Stomach (tissue), 9 donors: Measurements from ENCODE around the gene RNF213. TPM values are rescaled to one million over a fixed set of nuclear protein-coding genes. Genes with fewer than 3 reads are reported as not detected.
A peak's percentile ranks its signal among the peaks of the same experiment; 100 is the strongest.

Experiments used
- DNase-seq, 2 donors: peaks; one replicate each; pipeline versions ENCODE4 v3.0.0 to v3.0.0-alpha.2; 2013 to 2019
- H3K27ac ChIP-seq, 5 donors: fragments of 200-600 bp in 4 of 5; sonication (generic) in 4 of 5; one replicate each; pipeline ENCODE4 v1.5.1; 2013 to 2019; ENCODE audit warnings: mild to moderate bottlenecking in 1 of 5, moderate library complexity in 1 of 5
- H3K27me3 ChIP-seq, 3 donors: fragments of 200-600 bp; sonication (generic); one replicate each; pipeline ENCODE4 v1.5.1; 2017 to 2019; ENCODE audit warnings: mixed run types in 1 of 3
- H3K36me3 ChIP-seq, 4 donors: fragments of 200-600 bp; sonication (generic); 1 replicate in 3 of 4; 2 replicates in 1 of 4; pipeline ENCODE4 v1.5.1; 2016 to 2019
- H3K4me1 ChIP-seq, 4 donors: fragments of 200-600 bp; sonication (generic); one replicate each; pipeline ENCODE4 v1.5.1; 2016 to 2019
- H3K4me3 ChIP-seq, 4 donors: fragments of 200-600 bp; sonication (generic) in 3 of 4; one replicate each; pipeline ENCODE4 v1.5.1; 2016 to 2019; ENCODE audit warnings: mild to moderate bottlenecking in 1 of 4
- H3K9me3 ChIP-seq, 4 donors: fragments of 200-600 bp; sonication (generic); one replicate each; pipeline ENCODE4 v1.5.1; 2016 to 2019
- EP300 ChIP-seq: sonication (generic); formaldehyde crosslinking; IDR thresholded peaks from one replicate; pipeline ENCODE4 v1.6.1; 2017; ENCODE audit warnings: antibody characterized with exemption
- POLR2A ChIP-seq, 4 donors: fragments of 450-650 bp; IDR thresholded peaks; one replicate each; pipeline ENCODE4 v1.6.1; 2016; ENCODE audit warnings: antibody characterized with exemption in 4 of 4, control low read depth in 2 of 4, mild to moderate bottlenecking in 1 of 4, moderate library complexity in 1 of 4
- POLR2AphosphoS5 ChIP-seq, 3 donors: sonication (generic); formaldehyde crosslinking; IDR thresholded peaks; one replicate each; pipeline ENCODE4 v1.6.1; 2016; ENCODE audit warnings: antibody characterized with exemption in 3 of 3
- WGBS, 5 donors: extraction: QIAGEN DNeasy Blood & Tissue Kit in 3 of 5; methylation state at CpG; one replicate each; pipeline versions ENCODE4 v1.1.5 to v1.1.7; 2013 to 2018; 5-methylcytosine and 5-hydroxymethylcytosine counted together
- intact Hi-C: fragments of 100-400 bp; cut with DNase I; formaldehyde crosslinking; loops from one replicate; pipeline ENCODE4 v1.15.1; 2023; ENCODE audit warnings: low total_unique reads
- polyA plus RNA-seq, 3 donors: library from polyadenylated mRNA; stranded (reverse); fragments of 200-250 nt; gene quantifications; one replicate each; pipeline ENCODE4 v1.2.3, GENCODE V29; 2013
- total RNA-seq, 5 donors: library from RNA; depleted of rRNA; stranded (reverse); fragments of >200 nt; gene quantifications; one replicate each; pipeline versions ENCODE4 v1.1.0 to v1.2.3, GENCODE V29; 2014 to 2016
- TF ChIP-seq, protein P1 (sequence below), 7 experiments: fragments of 450-650 bp in 4 of 7; fragments of 200-600 bp in 3 of 7; sonication (generic) in 3 of 7; IDR thresholded peaks; one replicate each; pipeline ENCODE4 v1.5.1; 2016 to 2019; ENCODE audit warnings: antibody characterized with exemption in 7 of 7, control low read depth in 2 of 7, mild to moderate bottlenecking in 1 of 7
- donor health status: healthy with polysubstance abuse.
- donor health status: Bipolar disorder and iron deficiency.
- donor health status: healthy.

The RNF213 gene
- total and polyA plus RNA-seq, 8 donors, result 12.3 to 358 (median 138) TPM

DNA sequence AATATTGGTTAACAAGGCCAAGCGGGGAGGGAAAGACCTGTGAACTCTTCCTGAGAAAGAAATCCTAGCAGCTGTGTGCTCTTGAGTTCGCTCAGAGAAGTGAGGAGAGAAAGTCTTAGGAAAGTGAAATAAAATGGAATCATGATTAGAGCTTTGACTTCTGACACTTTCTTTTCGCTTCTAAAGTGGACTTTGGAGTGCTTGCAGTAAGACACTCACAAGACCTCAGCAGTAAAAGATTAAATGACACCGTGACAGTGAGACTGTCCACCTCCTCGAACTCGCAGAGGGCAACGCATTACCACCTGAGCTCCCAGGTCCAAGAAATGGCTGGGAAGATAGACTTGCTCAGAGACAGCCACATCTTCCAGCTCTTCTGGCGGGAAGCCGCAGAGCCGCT lies 71.2 kb downstream of the RNF213 start:
- Histone ChIP-seq H3K36me3 (peaks cover 76 to 100% (median 100%) of the 10 kb centered on the region in 4 donors), H3K4me3 (no peak overlapping the region), H3K27ac (no peak overlapping the region), H3K4me1 (no peaks in the 10 kb centered on the region), H3K27me3 (no peaks in the 10 kb centered on the region), H3K9me3 (no peaks in the 10 kb centered on the region)
- intact Hi-C loops, result no loop called here
- WGBS, 5 donors, result 86 to 92% (median 89%) methylated on average over 10 of the region's 10 CpGs
- no peak for TF ChIP-seq POLR2A (IDR thresholded peaks at IDR 0.05)
- TF ChIP-seq, protein P1, sequence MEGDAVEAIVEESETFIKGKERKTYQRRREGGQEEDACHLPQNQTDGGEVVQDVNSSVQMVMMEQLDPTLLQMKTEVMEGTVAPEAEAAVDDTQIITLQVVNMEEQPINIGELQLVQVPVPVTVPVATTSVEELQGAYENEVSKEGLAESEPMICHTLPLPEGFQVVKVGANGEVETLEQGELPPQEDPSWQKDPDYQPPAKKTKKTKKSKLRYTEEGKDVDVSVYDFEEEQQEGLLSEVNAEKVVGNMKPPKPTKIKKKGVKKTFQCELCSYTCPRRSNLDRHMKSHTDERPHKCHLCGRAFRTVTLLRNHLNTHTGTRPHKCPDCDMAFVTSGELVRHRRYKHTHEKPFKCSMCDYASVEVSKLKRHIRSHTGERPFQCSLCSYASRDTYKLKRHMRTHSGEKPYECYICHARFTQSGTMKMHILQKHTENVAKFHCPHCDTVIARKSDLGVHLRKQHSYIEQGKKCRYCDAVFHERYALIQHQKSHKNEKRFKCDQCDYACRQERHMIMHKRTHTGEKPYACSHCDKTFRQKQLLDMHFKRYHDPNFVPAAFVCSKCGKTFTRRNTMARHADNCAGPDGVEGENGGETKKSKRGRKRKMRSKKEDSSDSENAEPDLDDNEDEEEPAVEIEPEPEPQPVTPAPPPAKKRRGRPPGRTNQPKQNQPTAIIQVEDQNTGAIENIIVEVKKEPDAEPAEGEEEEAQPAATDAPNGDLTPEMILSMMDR (IDR thresholded peaks at IDR 0.05), result no peak
- TF ChIP-seq EP300, result no peak
- TF ChIP-seq POLR2AphosphoS5 (IDR thresholded peaks at IDR 0.05), result no peak
- DNase-seq, result no peak

DNA sequence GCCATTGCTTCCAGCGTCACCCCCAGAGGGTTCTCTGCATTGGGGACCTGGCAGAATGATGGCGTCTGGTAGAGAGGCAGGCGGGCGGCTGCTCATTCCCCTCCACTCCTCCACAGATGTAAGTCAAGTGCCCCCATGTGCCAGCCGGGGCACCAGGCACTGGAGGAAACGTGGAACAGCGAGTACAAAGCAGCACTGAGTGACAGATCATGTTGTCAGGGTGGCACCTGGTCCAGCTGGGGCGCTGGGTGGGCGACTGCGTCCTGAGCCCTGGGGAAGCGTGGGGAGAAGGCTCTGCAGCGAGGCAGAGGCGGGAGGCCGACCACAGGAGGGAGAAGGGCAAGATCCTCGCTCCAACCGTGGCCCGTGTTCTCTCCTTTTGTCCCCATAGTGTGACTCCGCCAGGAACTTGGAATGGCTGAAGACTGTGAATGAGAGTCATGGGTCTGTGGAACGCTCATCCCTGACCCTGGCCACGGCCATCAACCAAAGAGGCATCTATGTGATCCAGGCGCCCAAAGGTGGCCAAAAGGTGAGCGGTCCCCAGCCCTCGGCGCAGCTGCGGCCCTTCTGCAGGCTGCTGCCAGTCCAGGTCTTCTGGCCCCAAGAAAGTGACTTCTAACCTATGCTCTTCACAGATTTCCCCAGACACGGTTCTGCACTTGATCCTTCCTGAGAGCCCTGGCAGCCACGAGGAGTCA lies 76.7 kb downstream of the RNF213 start:
- no peaks in the 10 kb centered on the region for H3K9me3 ChIP-seq
- no peak for DNase-seq
- no peaks in the 10 kb centered on the region for H3K4me1 ChIP-seq
- TF ChIP-seq POLR2AphosphoS5 (IDR thresholded peaks at IDR 0.05), result no peak
- no peak for TF ChIP-seq EP300
- no peak for TF ChIP-seq POLR2A (IDR thresholded peaks at IDR 0.05)
- TF ChIP-seq, protein P1 (IDR thresholded peaks at IDR 0.05), result no peak
- no peak overlapping the region for H3K27ac ChIP-seq
- WGBS, 5 donors, result 87 to 93% (median 91%) methylated on average over 25 to 27 of the region's 27 CpGs
- H3K4me3 ChIP-seq, result no peak overlapping the region
- peaks cover 87 to 100% (median 100%) of the 10 kb centered on the region in 4 donors for H3K36me3 ChIP-seq
- no peaks in the 10 kb centered on the region for H3K27me3 ChIP-seq
- intact Hi-C loops, result no loop called here

DNA sequence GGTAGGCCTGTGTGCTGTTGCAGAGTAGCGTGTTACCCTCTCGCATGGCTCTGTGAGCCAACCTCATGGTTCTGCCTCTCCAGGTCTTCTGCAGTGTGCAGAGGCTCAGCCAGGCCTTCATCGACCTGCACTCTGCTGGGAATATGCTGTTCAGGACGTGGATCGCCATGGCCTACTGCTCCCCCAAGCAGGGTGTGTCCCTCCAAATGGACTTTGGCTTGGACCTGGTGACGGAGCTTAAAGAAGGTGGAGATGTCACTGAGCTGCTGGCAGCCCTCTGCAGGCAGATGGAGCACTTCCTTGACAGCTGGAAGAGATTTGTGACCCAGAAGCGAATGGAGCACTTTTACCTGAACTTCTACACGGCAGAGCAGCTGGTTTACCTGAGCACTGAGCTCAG lies 78.5 kb downstream of the RNF213 start:
- Histone ChIP-seq H3K27ac (no peak overlapping the region), H3K36me3 (peaks cover 83 to 100% (median 98%) of the 10 kb centered on the region in 4 donors), H3K4me1 (no peaks in the 10 kb centered on the region), H3K4me3 (no peak overlapping the region), H3K9me3 (no peaks in the 10 kb centered on the region), H3K27me3 (no peaks in the 10 kb centered on the region)
- TF ChIP-seq POLR2AphosphoS5 (IDR thresholded peaks at IDR 0.05), result no peak
- no peak for TF ChIP-seq EP300
- TF ChIP-seq, protein P1 (IDR thresholded peaks at IDR 0.05), result no peak
- no peak for TF ChIP-seq POLR2A (IDR thresholded peaks at IDR 0.05)
- WGBS, 5 donors, result 75 to 87% (median 79%) methylated on average over 7 to 8 of the region's 8 CpGs
- peak in 1 of 2 donors; percentile 57 for DNase-seq
- intact Hi-C loops, result no loop called here

DNA sequence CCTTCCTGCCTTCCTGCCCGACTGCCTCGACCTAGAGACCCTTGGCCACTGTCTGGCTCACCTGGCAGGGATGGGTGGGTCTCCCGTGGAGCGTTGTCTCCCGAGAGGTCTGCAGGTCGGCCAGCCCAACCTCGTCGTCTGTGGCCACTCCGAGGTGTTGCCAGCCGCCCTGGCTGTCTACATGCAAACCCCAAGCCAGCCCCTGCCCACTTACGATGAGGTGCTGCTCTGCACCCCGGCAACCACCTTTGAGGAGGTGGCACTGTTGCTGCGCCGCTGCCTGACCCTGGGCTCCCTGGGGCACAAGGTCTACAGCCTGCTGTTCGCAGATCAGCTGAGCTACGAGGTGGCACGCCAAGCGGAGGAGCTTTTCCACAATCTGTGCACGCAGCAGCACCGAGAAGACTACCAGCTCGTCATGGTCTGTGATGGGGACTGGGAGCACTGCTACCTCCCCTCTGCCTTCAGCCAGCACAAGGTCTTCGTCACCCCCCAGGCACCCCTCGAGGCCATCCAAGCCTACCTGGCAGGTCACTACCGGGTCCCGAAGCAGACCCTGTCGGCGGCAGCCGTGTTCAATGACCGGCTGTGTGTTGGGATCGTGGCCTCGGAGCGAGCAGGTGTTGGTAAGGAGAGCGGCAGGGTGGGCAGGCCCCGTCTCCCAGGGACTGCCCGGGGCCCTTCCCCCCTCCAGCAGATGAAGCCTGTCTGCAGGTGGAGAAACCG lies 79.2 kb downstream of the RNF213 start:
- no peak for DNase-seq
- intact Hi-C loops, result no loop called here
- Histone ChIP-seq H3K27me3 (no peaks in the 10 kb centered on the region), H3K4me1 (no peaks in the 10 kb centered on the region), H3K4me3 (no peak overlapping the region), H3K9me3 (no peaks in the 10 kb centered on the region), H3K36me3 (peaks cover 81 to 100% (median 98%) of the 10 kb centered on the region in 4 donors), H3K27ac (no peak overlapping the region)
- WGBS, 5 donors, result 93 to 95% (median 94%) methylated on average over 22 to 36 of the region's 36 CpGs
- TF ChIP-seq POLR2AphosphoS5 (IDR thresholded peaks at IDR 0.05) (no peak), POLR2A (IDR thresholded peaks at IDR 0.05) (no peak), EP300 (no peak)
- TF ChIP-seq, protein P1 (IDR thresholded peaks at IDR 0.05), result no peak
